PC-9 (cell line): Measurements from ENCODE around the gene ZDHHC3. TPM values are rescaled to one million over a fixed set of nuclear protein-coding genes. Genes with fewer than 3 reads are reported as not detected.

Experiments
- BruUV-seq: library from RNA; stranded (reverse); fragments of 400-500 nt; replicated peaks from 2 replicates; lab custom pipeline; 2021; lab: Mats Ljungman, UMichigan
- CTCF ChIA-PET: fragments of 300-600 bp; sonication (Branson Sonifier 250); formaldehyde crosslinking; loops from one replicate; lab custom pipeline; 2022; ENCODE audit warnings: antibody characterized with exemption; lab: Charles Lee
- POLR2A ChIA-PET: fragments of 300-600 bp; sonication (Branson Sonifier 250); formaldehyde crosslinking; loops from one replicate; lab custom pipeline; 2022; ENCODE audit warnings: antibody characterized with exemption; ENCODE audit not compliant: unreplicated experiment; lab: Charles Lee
- DNase-seq, 2 experiments: peaks; one replicate each; pipeline versions ENCODE4 v3.0.0 to v3.0.0-alpha.2; 2015 to 2022; ENCODE audit warnings: mixed read lengths in 1 of 2
- H2AFZ ChIP-seq: fragments of 200-600 bp; sonication (generic); 2 replicates; pipeline ENCODE4 v1.8.1; 2017; ENCODE audit warnings: antibody characterized with exemption
- H3F3A ChIP-seq: fragments of 200-600 bp; sonication (generic); 2 replicates; pipeline ENCODE4 v1.8.1; 2017; ENCODE audit warnings: antibody characterized with exemption, mild to moderate bottlenecking, low read depth; ENCODE audit not compliant: insufficient read depth
- H3K27ac ChIP-seq: fragments of 200-600 bp; sonication (generic); 2 replicates; pipeline ENCODE4 v1.6.1; 2016; ENCODE audit warnings: mixed run types
- H3K27me3 ChIP-seq: fragments of 200-600 bp; sonication (generic); 2 replicates; pipeline ENCODE4 v1.6.1; 2016; ENCODE audit warnings: low read depth, mixed run types; ENCODE audit not compliant: insufficient read depth
- H3K36me3 ChIP-seq: fragments of 200-600 bp; sonication (generic); 2 replicates; pipeline ENCODE4 v1.6.1; 2016; ENCODE audit warnings: low read depth, mixed run types
- H3K4me1 ChIP-seq: fragments of 200-600 bp; sonication (generic); replicated peaks from 2 replicates; pipeline ENCODE4 v1.6.1; 2016; ENCODE audit warnings: mixed run types; ENCODE audit not compliant: insufficient read depth
- H3K4me2 ChIP-seq: fragments of 200-600 bp; sonication (generic); 2 replicates; pipeline ENCODE4 v1.6.1; 2017; ENCODE audit warnings: mixed run types
- H3K4me3 ChIP-seq: fragments of 200-600 bp; sonication (generic); 2 replicates; pipeline ENCODE4 v1.6.1; 2016; ENCODE audit warnings: mixed run types
- H3K79me2 ChIP-seq: fragments of 200-600 bp; sonication (generic); 2 replicates; pipeline ENCODE4 v1.6.1; 2017; ENCODE audit warnings: low read depth, mixed run types
- H3K9me2 ChIP-seq: fragments of 200-600 bp; sonication (generic); 2 replicates; pipeline ENCODE4 v1.8.1; 2017; ENCODE audit warnings: mild to moderate bottlenecking; ENCODE audit not compliant: insufficient read depth
- H3K9me3 ChIP-seq: fragments of 200-600 bp; sonication (generic); 2 replicates; pipeline ENCODE4 v1.8.1; 2016; ENCODE audit warnings: low read depth; ENCODE audit not compliant: insufficient read depth
- H4K20me1 ChIP-seq: fragments of 200-600 bp; sonication (generic); 2 replicates; pipeline ENCODE4 v1.8.1; 2017; ENCODE audit not compliant: insufficient read depth
- CTCF ChIP-seq: fragments of 200-600 bp; sonication (generic); conservative IDR thresholded peaks from 2 replicates; pipeline ENCODE4 v1.6.1; 2017; ENCODE audit warnings: mixed run types, antibody characterized with exemption, mild to moderate bottlenecking, moderate library complexity
- EZH2 ChIP-seq: fragments of 200-600 bp; sonication (generic); IDR thresholded peaks from 2 replicates; pipeline ENCODE4 v1.8.0; 2017; ENCODE audit warnings: antibody characterized with exemption, low read depth
- intact Hi-C: fragments of 100-400 bp; cut with micrococcal nuclease; formaldehyde crosslinking; loops from one replicate; pipeline ENCODE4 v1.10.0; 2022; ENCODE audit not compliant: unreplicated experiment
- total RNA-seq: library from RNA; stranded (reverse); gene quantifications from 2 replicates; pipeline ENCODE4 v1.2.3, GENCODE V29; 2021

ZDHHC3 gene
- total RNA-seq, 1 experiment from 2014 or later: 107 TPM

- ChIA-PET POLR2A (no interaction called here), CTCF (no interaction called here)
- Histone ChIP-seq H4K20me1 (no peaks in the 10 kb centered on the region), H3F3A (no peaks in the 10 kb centered on the region), H3K9me2 (no peaks in the 10 kb centered on the region), H2AFZ (no peak overlapping the region), H3K4me2 (no peak overlapping the region), H3K27me3 (no peaks in the 10 kb centered on the region), H3K9me3 (no peaks in the 10 kb centered on the region), H3K4me3 (no peak overlapping the region), H3K4me1 (no peaks in the 10 kb centered on the region), H3K36me3 (no peaks in the 10 kb centered on the region; the same call in 1 of the 2 replicates), H3K27ac (no peak overlapping the region), H3K79me2 (no peaks in the 10 kb centered on the region)
- no TSS peak for BruUV-seq
- intact Hi-C loops: no loop called here
- TF ChIP-seq CTCF (no peak), EZH2 (no peak)
- no peak for DNase-seq
Observed at GRCh38 chr3:44920081-44920480, 55.9 kb downstream of the ZDHHC3 start.

GRCh38 chr3:44918581-44918980, 57.4 kb downstream of the ZDHHC3 start:
- TF ChIP-seq EZH2: no peak
- Histone ChIP-seq H3K4me1 (no peaks in the 10 kb centered on the region), H3K4me3 (no peak overlapping the region), H3K9me2 (no peaks in the 10 kb centered on the region), H3K79me2 (no peaks in the 10 kb centered on the region), H3K27me3 (no peaks in the 10 kb centered on the region), H3K27ac (no peak overlapping the region), H3K9me3 (no peaks in the 10 kb centered on the region), H4K20me1 (no peaks in the 10 kb centered on the region), H3F3A (0 out of 2 replicates have a peak, but pooled peaks cover 6% of the 10 kb centered on the region), H3K36me3 (no peaks in the 10 kb centered on the region; the same call in 1 of the 2 replicates), H2AFZ (no peak overlapping the region), H3K4me2 (no peak overlapping the region)
- POLR2A ChIA-PET: no interaction called here
- CTCF ChIA-PET: no interaction called here
- BruUV-seq: no TSS peak
- intact Hi-C loops: loop anchor here (5.0 kb wide), 2 partner anchors 59 to 119 kb away; partner anchors contain the start of genes EXOSC7 and ZDHHC3
- DNase-seq: no peak

- H3K79me2 ChIP-seq: no peaks in the 10 kb centered on the region
- H3K9me3 ChIP-seq: no peaks in the 10 kb centered on the region
- no peaks in the 10 kb centered on the region; the same call in 1 of the 2 replicates for H3K36me3 ChIP-seq
- 0 out of 2 replicates have a peak, but pooled peaks cover 6% of the 10 kb centered on the region for H3F3A ChIP-seq
- POLR2A ChIA-PET: no interaction called here
- no peaks in the 10 kb centered on the region for H4K20me1 ChIP-seq
- no peak overlapping the region for H3K27ac ChIP-seq
- CTCF ChIA-PET: no interaction called here
- no TSS peak for BruUV-seq
- H3K9me2 ChIP-seq: no peaks in the 10 kb centered on the region
- no peaks in the 10 kb centered on the region for H3K27me3 ChIP-seq
- no peak overlapping the region for H3K4me2 ChIP-seq
- H2AFZ ChIP-seq: no peak overlapping the region
- intact Hi-C loops: loop anchor here (5.0 kb wide), 2 partner anchors 59 to 119 kb away; partner anchors contain the start of genes EXOSC7 and ZDHHC3
- H3K4me3 ChIP-seq: no peak overlapping the region
- TF ChIP-seq CTCF (no peak), EZH2 (no peak)
- H3K4me1 ChIP-seq: no peaks in the 10 kb centered on the region
- no peak for DNase-seq
Observed at GRCh38 chr3:44918087-44918486, 57.9 kb downstream of the ZDHHC3 start.
